ENCODE measurements around the gene C16orf90.

Gene C16orf90

GRCh38 chr16:3461151-3461550, 34.1 kb downstream of the C16orf90 start:
- no peak for DNase-seq

GRCh38 chr16:3460585-3460984, 34.7 kb downstream of the C16orf90 start:
- DNase-seq, result no peak

GRCh38 chr16:3460121-3460520, 35.2 kb downstream of the C16orf90 start:
- no peak for DNase-seq

- no peak for DNase-seq
Observed at GRCh38 chr16:3459401-3460090, 35.7 kb downstream of the C16orf90 start.

GRCh38 chr16:3458852-3459361, 36.4 kb downstream of the C16orf90 start:
- DNase-seq, result no peak

GRCh38 chr16:3458278-3458851, 36.9 kb downstream of the C16orf90 start:
- peak; percentile 59 for DNase-seq

- DNase-seq, result peak; percentile 92
Observed at GRCh38 chr16:3457434-3458252, 37.6 kb downstream of the C16orf90 start.

- no peak for DNase-seq
Observed at GRCh38 chr16:3454631-3455147, 40.6 kb downstream of the C16orf90 start.

GRCh38 chr16:3454093-3454492, 41.2 kb downstream of the C16orf90 start:
- no peak for DNase-seq

GRCh38 chr16:3444032-3444388, 51.3 kb downstream of the C16orf90 start:
- peak; percentile 66 for DNase-seq
